CD14-positive monocyte (primary cell): ENCODE measurements around the gene RMI2. TPM values are rescaled to one million over a fixed set of nuclear protein-coding genes. Genes with fewer than 3 reads are reported as not detected.

Source experiments
- DNase-seq, 3 donors: peaks; one replicate each; pipeline ENCODE4 v3.0.0-alpha.2; 2011 to 2022
- H2AFZ ChIP-seq: 2 replicates; pipeline ENCODE4 v1.6.0; 2012; ENCODE audit warnings: mild to moderate bottlenecking, low read depth, low read length, inconsistent platforms; ENCODE audit not compliant: insufficient read depth, poor library complexity, severe bottlenecking
- H3K27ac ChIP-seq, 2 donors: 1 replicate in 1 of 2; 2 replicates in 1 of 2; pipeline ENCODE4 v1.5.1; 2012 to 2013; ENCODE audit warnings: low read length in 2 of 2, control low read depth in 1 of 2, inconsistent platforms in 1 of 2, low read depth in 1 of 2, mild to moderate bottlenecking in 1 of 2
- H3K27me3 ChIP-seq, 2 donors: one replicate each; pipeline versions ENCODE4 v1.6.0 to v1.6.1; 2011 to 2013; ENCODE audit warnings: low read length in 2 of 2; ENCODE audit not compliant: control insufficient read depth in 2 of 2, insufficient read depth in 2 of 2
- H3K36me3 ChIP-seq, 2 donors: replicated peaks in 1 of 2; 1 replicate in 1 of 2; 2 replicates in 1 of 2; pipeline versions ENCODE4 v1.5.1 to v1.6.1; 2012 to 2013; ENCODE audit warnings: low read length in 2 of 2, control low read depth in 1 of 2, inconsistent platforms in 1 of 2, mild to moderate bottlenecking in 1 of 2; ENCODE audit not compliant: insufficient read depth in 2 of 2, control insufficient read depth in 1 of 2
- H3K4me1 ChIP-seq, 2 donors: 1 replicate in 1 of 2; 2 replicates in 1 of 2; pipeline versions ENCODE4 v1.5.1 to v1.6.1; 2012 to 2013; ENCODE audit warnings: low read length in 2 of 2, control low read depth in 1 of 2, inconsistent platforms in 1 of 2, mild to moderate bottlenecking in 1 of 2, moderate library complexity in 1 of 2; ENCODE audit not compliant: insufficient read depth in 2 of 2, control insufficient read depth in 1 of 2
- H3K4me2 ChIP-seq: replicated peaks from 2 replicates; pipeline ENCODE3; 2012; ENCODE audit warnings: low read length, moderate library complexity, mild to moderate bottlenecking; ENCODE audit not compliant: poor library complexity, severe bottlenecking; ENCODE audit errors: extremely low read depth
- H3K4me3 ChIP-seq, 3 experiments: fragments of 200-600 bp in 1 of 3; sonication (generic) in 1 of 3; replicated peaks in 1 of 3; 1 replicate in 2 of 3; 2 replicates in 1 of 3; pipeline ENCODE4 v1.5.1; 2011 to 2013; ENCODE audit warnings: low read length in 3 of 3, mild to moderate bottlenecking in 3 of 3, control low read depth in 2 of 3, low read depth in 2 of 3, inconsistent platforms in 1 of 3, moderate library complexity in 1 of 3
- H3K79me2 ChIP-seq: 2 replicates; pipeline ENCODE4 v1.6.0; 2012; ENCODE audit warnings: mild to moderate bottlenecking, control low read depth, inconsistent platforms, low read length, moderate library complexity; ENCODE audit not compliant: insufficient read depth
- H3K9ac ChIP-seq: 2 replicates; pipeline ENCODE4 v1.6.0; 2017; ENCODE audit warnings: low read length, mild to moderate bottlenecking; ENCODE audit not compliant: insufficient read depth, poor library complexity, severe bottlenecking
- H3K9me3 ChIP-seq, 2 donors: replicated peaks in 1 of 2; 1 replicate in 1 of 2; 2 replicates in 1 of 2; pipeline versions ENCODE4 v1.5.1 to v1.6.1; 2012 to 2013; ENCODE audit warnings: low read length in 2 of 2, control low read depth in 1 of 2; ENCODE audit not compliant: control insufficient read depth in 1 of 2, insufficient read depth in 1 of 2
- H4K20me1 ChIP-seq: 2 replicates; pipeline ENCODE4 v1.6.0; 2012; ENCODE audit warnings: mild to moderate bottlenecking, low read length, control low read depth, moderate library complexity; ENCODE audit not compliant: insufficient read depth
- H3K27ac Mint-ChIP-seq, 7 donors: one replicate each; pipeline ENCODE4 v1.8.0; 2020; ENCODE audit warnings: mild to moderate bottlenecking in 7 of 7, mixed read lengths in 7 of 7, moderate library complexity in 6 of 7, inconsistent platforms in 2 of 7
- H3K27me3 Mint-ChIP-seq, 3 donors: one replicate each; pipeline ENCODE4 v1.8.0; 2021 to 2022; ENCODE audit warnings: low read depth in 3 of 3, mild to moderate bottlenecking in 3 of 3, mixed read lengths in 3 of 3, moderate library complexity in 3 of 3, inconsistent platforms in 1 of 3
- H3K36me3 Mint-ChIP-seq, 2 donors: one replicate each; pipeline ENCODE4 v1.8.0; 2020; ENCODE audit warnings: mixed read lengths in 2 of 2, inconsistent platforms in 1 of 2, mild to moderate bottlenecking in 1 of 2
- H3K4me1 Mint-ChIP-seq: one replicate; pipeline ENCODE4 v1.8.0; 2020; ENCODE audit warnings: mild to moderate bottlenecking, mixed read lengths
- H3K4me3 Mint-ChIP-seq, 2 donors: one replicate each; pipeline ENCODE4 v1.8.0; 2020; ENCODE audit warnings: mild to moderate bottlenecking in 2 of 2, mixed read lengths in 2 of 2, moderate library complexity in 1 of 2
- H3K9me3 Mint-ChIP-seq, 7 donors: one replicate each; pipeline ENCODE4 v1.8.0; 2020 to 2022; ENCODE audit warnings: mixed read lengths in 7 of 7, mild to moderate bottlenecking in 6 of 7, moderate library complexity in 6 of 7, inconsistent platforms in 2 of 7
- WGBS: methylation state at CpG from one replicate; pipeline ENCODE4 v1.1.5; 2013; ENCODE audit warnings: missing lambda C conversion rate; ENCODE audit not compliant: insufficient coverage; 5-methylcytosine and 5-hydroxymethylcytosine counted together
- intact Hi-C, 2 donors: fragments of 100-400 bp; cut with micrococcal nuclease; formaldehyde crosslinking; loops; one replicate each; pipeline versions ENCODE4 v1.15.0 to v1.15.1; 2023
- polyA plus RNA-seq, 3 donors: library from polyadenylated mRNA; depleted of rRNA in 1 of 3; unstranded in 2 of 3; stranded (reverse) in 1 of 3; fragments of 300-500 nt in 2 of 3; fragments of >200 nt in 1 of 3; fragmentation: Illumina TruSeq in 2 of 3; gene quantifications; 1 replicate in 2 of 3; 2 replicates in 1 of 3; pipeline ENCODE4 v1.2.3, GENCODE V29; 2012 to 2021
- TF ChIP-seq, protein P1 (sequence below): fragments of 200-600 bp; IDR thresholded peaks from one replicate; pipeline ENCODE4 v1.8.0; 2022; ENCODE audit warnings: antibody characterized with exemption, mild to moderate bottlenecking

Gene RMI2
- polyA plus RNA-seq, 3 donors = 0.17 to 0.24 (median 0.23) TPM

DNA sequence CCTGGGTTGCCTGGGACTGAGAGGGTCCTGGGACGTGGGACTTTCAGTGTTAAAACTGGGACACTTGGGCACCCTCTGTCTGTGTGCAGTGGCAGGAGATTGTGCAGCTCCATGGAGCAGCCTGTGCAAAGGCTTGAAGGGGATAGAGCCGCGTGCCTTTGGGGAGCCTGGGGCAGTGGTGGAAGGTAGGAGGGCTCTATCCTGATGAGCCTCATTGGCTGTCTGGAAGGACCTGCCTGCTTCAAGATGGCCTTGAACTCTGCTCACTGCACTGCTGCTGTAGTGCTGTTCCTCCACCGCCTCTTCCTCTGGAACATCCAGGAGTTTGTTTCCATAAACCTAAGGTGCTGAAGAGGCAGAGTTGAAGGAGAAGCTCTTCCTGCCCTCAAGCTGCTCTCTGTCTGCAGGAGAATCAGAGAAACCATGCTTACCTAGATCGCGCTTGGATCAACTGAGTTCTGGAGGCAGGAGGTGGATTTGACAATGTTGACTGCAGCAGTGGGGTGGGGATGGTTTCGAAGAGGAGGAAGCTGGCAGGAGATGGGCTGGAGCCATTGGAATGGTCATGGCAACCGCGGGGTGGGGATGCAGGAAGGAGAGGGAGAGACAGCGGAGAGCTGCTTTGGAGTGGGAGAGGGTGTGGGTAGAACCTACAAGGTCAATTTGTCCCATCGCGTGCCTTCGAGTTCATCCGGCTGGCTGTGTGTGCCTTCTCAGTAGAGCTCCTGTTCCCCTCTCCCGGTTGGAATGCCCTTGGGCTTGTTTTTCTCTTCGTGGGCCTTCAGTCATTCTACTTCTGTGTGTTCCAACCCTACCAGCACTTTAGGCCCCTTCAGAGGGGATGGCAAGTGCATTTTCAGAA lies 3.7 kb downstream of the RMI2 start:
- no peak for DNase-seq
- Histone ChIP-seq H2AFZ (no peak overlapping the region), H3K9me3 (no peaks in the 10 kb centered on the region), H3K36me3 (no peaks in the 10 kb centered on the region), H3K27ac (peak overlapping the region; percentile 64 to 74), H3K4me3 (peak overlapping the region in 1 of 3 experiments; percentile 66), H3K4me1 (peaks cover 47 to 62% of the 10 kb centered on the region in 2 donors), H3K27me3 (no peaks in the 10 kb centered on the region), H3K4me2 (peak overlapping the region; percentile 66), H4K20me1 (no peaks in the 10 kb centered on the region), H3K79me2 (peaks cover 57% of the 10 kb centered on the region), H3K9ac (peak overlapping the region; percentile 34)
- 93% methylated on average over 15 of the region's 16 CpGs for WGBS
- TF ChIP-seq, protein P1, sequence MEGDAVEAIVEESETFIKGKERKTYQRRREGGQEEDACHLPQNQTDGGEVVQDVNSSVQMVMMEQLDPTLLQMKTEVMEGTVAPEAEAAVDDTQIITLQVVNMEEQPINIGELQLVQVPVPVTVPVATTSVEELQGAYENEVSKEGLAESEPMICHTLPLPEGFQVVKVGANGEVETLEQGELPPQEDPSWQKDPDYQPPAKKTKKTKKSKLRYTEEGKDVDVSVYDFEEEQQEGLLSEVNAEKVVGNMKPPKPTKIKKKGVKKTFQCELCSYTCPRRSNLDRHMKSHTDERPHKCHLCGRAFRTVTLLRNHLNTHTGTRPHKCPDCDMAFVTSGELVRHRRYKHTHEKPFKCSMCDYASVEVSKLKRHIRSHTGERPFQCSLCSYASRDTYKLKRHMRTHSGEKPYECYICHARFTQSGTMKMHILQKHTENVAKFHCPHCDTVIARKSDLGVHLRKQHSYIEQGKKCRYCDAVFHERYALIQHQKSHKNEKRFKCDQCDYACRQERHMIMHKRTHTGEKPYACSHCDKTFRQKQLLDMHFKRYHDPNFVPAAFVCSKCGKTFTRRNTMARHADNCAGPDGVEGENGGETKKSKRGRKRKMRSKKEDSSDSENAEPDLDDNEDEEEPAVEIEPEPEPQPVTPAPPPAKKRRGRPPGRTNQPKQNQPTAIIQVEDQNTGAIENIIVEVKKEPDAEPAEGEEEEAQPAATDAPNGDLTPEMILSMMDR = no peak
- H3K27me3 Mint-ChIP-seq = peaks cover 1 to 5% (median 4%) of the 10 kb centered on the region in 3 donors
- H3K4me3 Mint-ChIP-seq = peak overlapping the region; percentile 74 to 93
- H3K27ac Mint-ChIP-seq = peak overlapping the region; percentile 90 to 98 (median 94)
- H3K9me3 Mint-ChIP-seq = peaks cover 0 to 2% (median 0%) of the 10 kb centered on the region in 7 donors
- intact Hi-C loops = loop anchor here (5.0 kb wide), 2 partner anchors 37 to 92 kb away; partner anchors contain the start of gene SOCS1 (in 1 of the 2)
- H3K36me3 Mint-ChIP-seq = peaks cover 13 to 16% of the 10 kb centered on the region in 2 donors
- H3K4me1 Mint-ChIP-seq = peaks cover 54% of the 10 kb centered on the region

- Mint-ChIP-seq H3K27me3 (peaks cover 1 to 8% (median 4%) of the 10 kb centered on the region in 3 donors), H3K4me3 (peak overlapping the region; percentile 74 to 93), H3K9me3 (peaks cover 0 to 2% (median 0%) of the 10 kb centered on the region in 7 donors), H3K27ac (peak overlapping the region; percentile 90 to 98 (median 94)), H3K36me3 (peaks cover 14 to 16% of the 10 kb centered on the region in 2 donors), H3K4me1 (peaks cover 59% of the 10 kb centered on the region)
- H3K4me3 ChIP-seq = peak overlapping the region; percentile 24 to 66 (median 32)
- peaks cover 57% of the 10 kb centered on the region for H3K79me2 ChIP-seq
- H3K27ac ChIP-seq = peak overlapping the region; percentile 64 to 74
- DNase-seq = peak; percentile 69 to 87 (median 77)
- H3K9ac ChIP-seq = peak overlapping the region; percentile 34
- H3K9me3 ChIP-seq = no peaks in the 10 kb centered on the region
- peaks cover 50 to 70% of the 10 kb centered on the region in 2 donors for H3K4me1 ChIP-seq
- 4% methylated on average over 10 of the region's 14 CpGs for WGBS
- peak overlapping the region; percentile 49 for H2AFZ ChIP-seq
- no peaks in the 10 kb centered on the region for H3K36me3 ChIP-seq
- intact Hi-C loops = loop anchor here (5.0 to 10.0 kb wide), 3 partner anchors 37 to 385 kb away; partner anchors contain the start of gene SOCS1 (in 1 of the 2)
- no peaks in the 10 kb centered on the region for H4K20me1 ChIP-seq
- TF ChIP-seq, protein P1 = no peak
- H3K4me2 ChIP-seq = peak overlapping the region; percentile 66
- no peaks in the 10 kb centered on the region for H3K27me3 ChIP-seq
Observed at GRCh38 chr16:11349599-11350276, 4.5 kb downstream of the RMI2 start.
